Keratinocyte (primary cell): ENCODE data around the gene ETV7. TPM values are rescaled to one million over a fixed set of nuclear protein-coding genes. Genes with fewer than 3 reads are reported as not detected.

ENCODE experiments used
- DNase-seq: peaks from one replicate; pipeline ENCODE4 v3.0.0-alpha.2; 2011; ENCODE audit warnings: low read depth, missing footprints, low spot score
- FAIRE-seq: peaks from 2 replicates; lab custom pipeline; 2011; peaks lifted over from hg19 to GRCh38; lab: Jason Lieb, UNC
- H2AFZ ChIP-seq: 2 replicates; pipeline ENCODE4 v1.6.0; 2012; ENCODE audit warnings: low read length, control low read depth, inconsistent platforms; ENCODE audit not compliant: control insufficient read depth
- H3K27ac ChIP-seq: 2 replicates; pipeline ENCODE4 v1.5.1; 2011; ENCODE audit warnings: low read length; ENCODE audit not compliant: control insufficient read depth, insufficient read depth
- H3K27me3 ChIP-seq: 3 replicates; pipeline ENCODE4 v1.6.0; 2011; ENCODE audit warnings: low read length; ENCODE audit not compliant: control insufficient read depth, insufficient read depth; ENCODE audit errors: extremely low read depth
- H3K36me3 ChIP-seq, 2 experiments: 2 replicates in 1 of 2; 3 replicates in 1 of 2; pipeline ENCODE4 v1.5.1; 2011; ENCODE audit warnings: low read length in 2 of 2, mild to moderate bottlenecking in 1 of 2; ENCODE audit not compliant: control insufficient read depth in 2 of 2, insufficient read depth in 2 of 2; ENCODE audit errors: extremely low read depth in 1 of 2
- H3K4me1 ChIP-seq: 3 replicates; pipeline ENCODE4 v1.5.1; 2011; ENCODE audit warnings: low read length; ENCODE audit not compliant: control insufficient read depth, insufficient read depth; ENCODE audit errors: extremely low read depth
- H3K4me2 ChIP-seq: 3 replicates; pipeline ENCODE4 v1.6.0; 2011; ENCODE audit warnings: low read depth, low read length; ENCODE audit not compliant: control insufficient read depth, insufficient read depth; ENCODE audit errors: extremely low read depth
- H3K4me3 ChIP-seq, 3 experiments: fragments of 200-600 bp in 1 of 3; sonication (generic) in 1 of 3; 2 replicates in 2 of 3; 3 replicates in 1 of 3; pipeline ENCODE4 v1.5.1; 2011 to 2016; ENCODE audit warnings: low read length in 3 of 3, mild to moderate bottlenecking in 3 of 3, control low read depth in 2 of 3, inconsistent platforms in 1 of 3, low read depth in 1 of 3, mixed read lengths in 1 of 3, mixed run types in 1 of 3, moderate library complexity in 1 of 3; ENCODE audit not compliant: control insufficient read depth in 2 of 3, insufficient read depth in 2 of 3; ENCODE audit errors: extremely low read depth in 1 of 3
- H3K79me2 ChIP-seq: 2 replicates; pipeline ENCODE4 v1.6.0; 2012; ENCODE audit warnings: low read length; ENCODE audit not compliant: control insufficient read depth, insufficient read depth
- H3K9ac ChIP-seq: 3 replicates; pipeline ENCODE4 v1.6.0; 2011; ENCODE audit warnings: low read length; ENCODE audit not compliant: control insufficient read depth, insufficient read depth; ENCODE audit errors: extremely low read depth
- H3K9me1 ChIP-seq: 3 replicates; pipeline ENCODE4 v1.6.0; 2011; ENCODE audit warnings: low read length; ENCODE audit not compliant: control insufficient read depth, insufficient read depth; ENCODE audit errors: extremely low read depth
- H3K9me3 ChIP-seq: 2 replicates; pipeline ENCODE4 v1.5.1; 2012; ENCODE audit warnings: low read depth, low read length; ENCODE audit not compliant: control insufficient read depth
- H4K20me1 ChIP-seq: 3 replicates; pipeline ENCODE4 v1.6.0; 2011; ENCODE audit warnings: low read length; ENCODE audit not compliant: control insufficient read depth, insufficient read depth; ENCODE audit errors: extremely low read depth
- CTCF ChIP-seq, 3 experiments: IDR thresholded peaks in 1 of 3; conservative IDR thresholded peaks in 1 of 3; optimal IDR thresholded peaks in 1 of 3; 2 replicates in 2 of 3; 3 replicates in 1 of 3; pipeline versions ENCODE3 to v1.5.1; 2011; ENCODE audit warnings: low read length in 3 of 3, mild to moderate bottlenecking in 3 of 3, moderate library complexity in 2 of 3, control low read depth in 1 of 3, inconsistent platforms in 1 of 3; ENCODE audit not compliant: insufficient read depth in 2 of 3; ENCODE audit errors: extremely low read depth in 1 of 3
- EZH2 ChIP-seq: IDR thresholded peaks from one replicate; pipeline ENCODE4 v1.6.1; 2012; ENCODE audit warnings: inconsistent platforms, mild to moderate bottlenecking, low read length, moderate library complexity
- dilution Hi-C: fragments of 300-500 bp; cut with MboI; formaldehyde crosslinking; loops from one replicate; pipeline ENCODE4 v1.7.0; 2020; ENCODE audit warnings: low sequenced_read_pairs; ENCODE audit not compliant: extremely low pct_ligation_motif_present
- polyA plus RNA-seq, 5 experiments: library from polyadenylated mRNA; depleted of rRNA in 3 of 5; stranded (reverse) in 3 of 5; stranded (forward) in 1 of 5; unstranded in 1 of 5; fragments of >200 nt; gene quantifications; 1 replicate in 1 of 5; 2 replicates in 3 of 5; 3 replicates in 1 of 5; pipeline versions ENCODE4 v1.2.1 to v1.2.3, GENCODE V29; 2011 to 2012; ENCODE audit warnings: missing spikeins in 2 of 5, low read depth in 1 of 5, low replicate concordance in 1 of 5

The ETV7 gene
- polyA plus RNA-seq, 1 donor (not counting 4 experiments of a cell fraction or from before 2014, with no cell fraction given): 0.22 TPM

GRCh38 chr6:36380166-36380565 lies 7.3 kb downstream of the ETV7 start:
- DNase-seq (no peak), FAIRE-seq (no peak)
- H2AFZ ChIP-seq: no peak overlapping the region
- H3K9me3 ChIP-seq: no peaks in the 10 kb centered on the region
- no peaks in the 10 kb centered on the region for H3K9me1 ChIP-seq
- no peaks in the 10 kb centered on the region for H4K20me1 ChIP-seq
- H3K4me2 ChIP-seq: no peak overlapping the region
- no peak overlapping the region for H3K9ac ChIP-seq
- TF ChIP-seq CTCF (optimal IDR thresholded peaks at IDR 0.05 in 1 of 3, IDR thresholded peaks at IDR 0.05 in 1 of 3, conservative IDR thresholded peaks at IDR 0.05 in 1 of 3; ENCODE audit: extremely low read depth in 1 of 3, insufficient read depth in 2 of 3, low read length in 3 of 3) (no peak), EZH2 (no peak)
- peaks cover 4% of the 10 kb centered on the region for H3K4me1 ChIP-seq
- H3K27ac ChIP-seq: no peak overlapping the region
- no peak overlapping the region for H3K4me3 ChIP-seq
- dilution Hi-C loops: no loop called here
- H3K36me3 ChIP-seq: no peaks in the 10 kb centered on the region
- H3K27me3 ChIP-seq: peaks cover 1% of the 10 kb centered on the region
- no peaks in the 10 kb centered on the region for H3K79me2 ChIP-seq

- no peaks in the 10 kb centered on the region for H4K20me1 ChIP-seq
- no peak for FAIRE-seq
- no peak overlapping the region for H3K4me2 ChIP-seq
- TF ChIP-seq CTCF (optimal IDR thresholded peaks at IDR 0.05 in 1 of 3, IDR thresholded peaks at IDR 0.05 in 1 of 3, conservative IDR thresholded peaks at IDR 0.05 in 1 of 3; ENCODE audit: extremely low read depth in 1 of 3, insufficient read depth in 2 of 3, low read length in 3 of 3): no peak
- no peak for TF ChIP-seq EZH2
- no peak overlapping the region for H3K9ac ChIP-seq
- H3K27me3 ChIP-seq: peaks cover 8% of the 10 kb centered on the region
- no peak for DNase-seq
- no peaks in the 10 kb centered on the region for H3K9me3 ChIP-seq
- peaks cover 4% of the 10 kb centered on the region for H3K4me1 ChIP-seq
- no peak overlapping the region for H3K4me3 ChIP-seq
- no peaks in the 10 kb centered on the region for H3K79me2 ChIP-seq
- H3K36me3 ChIP-seq: no peaks in the 10 kb centered on the region
- no peak overlapping the region for H3K27ac ChIP-seq
- dilution Hi-C loops: no loop called here
- H3K9me1 ChIP-seq: no peaks in the 10 kb centered on the region
- H2AFZ ChIP-seq: no peak overlapping the region
Measured at GRCh38 chr6:36378936-36379335, 8.5 kb downstream of the ETV7 start.
